ENCODE data around the gene CD55.

DNA sequence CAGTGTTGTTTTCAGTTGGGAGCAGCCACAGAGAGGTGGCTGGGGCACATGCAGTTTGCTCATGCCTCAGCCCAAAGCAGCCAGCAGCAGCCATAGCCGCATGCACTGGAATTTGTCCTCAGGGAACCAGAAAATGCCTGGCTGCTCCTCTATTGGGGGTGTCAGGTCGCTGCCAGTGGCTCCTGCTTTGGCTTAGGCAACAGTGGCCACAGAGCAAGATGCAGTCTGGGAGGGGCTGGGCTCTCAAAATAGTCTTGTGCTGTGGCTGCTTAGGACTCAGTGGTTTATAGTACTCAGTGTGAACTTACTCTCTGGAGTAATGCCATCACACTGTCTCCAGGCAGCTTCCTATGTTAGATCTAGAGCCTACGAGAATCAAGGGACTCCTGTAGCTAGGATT, 25.0 kb downstream of the CD55 start:
- TF ChIP-seq, protein P1, sequence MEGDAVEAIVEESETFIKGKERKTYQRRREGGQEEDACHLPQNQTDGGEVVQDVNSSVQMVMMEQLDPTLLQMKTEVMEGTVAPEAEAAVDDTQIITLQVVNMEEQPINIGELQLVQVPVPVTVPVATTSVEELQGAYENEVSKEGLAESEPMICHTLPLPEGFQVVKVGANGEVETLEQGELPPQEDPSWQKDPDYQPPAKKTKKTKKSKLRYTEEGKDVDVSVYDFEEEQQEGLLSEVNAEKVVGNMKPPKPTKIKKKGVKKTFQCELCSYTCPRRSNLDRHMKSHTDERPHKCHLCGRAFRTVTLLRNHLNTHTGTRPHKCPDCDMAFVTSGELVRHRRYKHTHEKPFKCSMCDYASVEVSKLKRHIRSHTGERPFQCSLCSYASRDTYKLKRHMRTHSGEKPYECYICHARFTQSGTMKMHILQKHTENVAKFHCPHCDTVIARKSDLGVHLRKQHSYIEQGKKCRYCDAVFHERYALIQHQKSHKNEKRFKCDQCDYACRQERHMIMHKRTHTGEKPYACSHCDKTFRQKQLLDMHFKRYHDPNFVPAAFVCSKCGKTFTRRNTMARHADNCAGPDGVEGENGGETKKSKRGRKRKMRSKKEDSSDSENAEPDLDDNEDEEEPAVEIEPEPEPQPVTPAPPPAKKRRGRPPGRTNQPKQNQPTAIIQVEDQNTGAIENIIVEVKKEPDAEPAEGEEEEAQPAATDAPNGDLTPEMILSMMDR (IDR thresholded peaks at IDR 0.05 in 4 of 5, conservative IDR thresholded peaks at IDR 0.05 in 1 of 5) = no peak
- peak in 1 of 2 donors; percentile 30 for TF ChIP-seq POLR2A (IDR thresholded peaks at IDR 0.05)

Data from gastrocnemius medialis (tissue), 4 donors.